GM21360 (cell line): ENCODE measurements around the gene FMN1.
A peak's percentile ranks its signal among the peaks of the same experiment; 100 is the strongest.

ENCODE experiments used
- ATAC-seq: cut with Tn5 transposase; IDR thresholded peaks from one replicate; pipeline ENCODE4 v1.9.1; 2021; ENCODE audit warnings: mild to moderate bottlenecking, moderate library complexity; ENCODE audit not compliant: unreplicated experiment

Gene FMN1

GRCh38 chr15:32743411-32744140 is 450.9 kb downstream of the FMN1 start:
- no peak for ATAC-seq

GRCh38 chr15:32739522-32740063 is 454.9 kb downstream of the FMN1 start:
- ATAC-seq: no peak

- ATAC-seq: no peak
Measured at GRCh38 chr15:32738666-32739065, 455.8 kb downstream of the FMN1 start.

GRCh38 chr15:32737304-32737703 is 457.2 kb downstream of the FMN1 start:
- ATAC-seq: no peak

GRCh38 chr15:32736701-32737061 is 457.8 kb downstream of the FMN1 start:
- ATAC-seq: no peak

- no peak for ATAC-seq
Measured at GRCh38 chr15:32735989-32736700, 458.4 kb downstream of the FMN1 start.

- no peak for ATAC-seq
Measured at GRCh38 chr15:32733281-32733680, 461.2 kb downstream of the FMN1 start.

GRCh38 chr15:32732574-32733157 is 461.8 kb downstream of the FMN1 start:
- no peak for ATAC-seq

- no peak for ATAC-seq
Measured at GRCh38 chr15:32730677-32731654, 463.5 kb downstream of the FMN1 start.

- no peak for ATAC-seq
Measured at GRCh38 chr15:32729700-32730395, 464.7 kb downstream of the FMN1 start.

- peak; percentile 88 for ATAC-seq
Measured at GRCh38 chr15:32723171-32723948, 471.2 kb downstream of the FMN1 start.

GRCh38 chr15:32722136-32722535 is 472.4 kb downstream of the FMN1 start:
- ATAC-seq: no peak

- ATAC-seq: no peak
Measured at GRCh38 chr15:32721596-32721995, 472.9 kb downstream of the FMN1 start.

GRCh38 chr15:32718821-32719716 is 475.4 kb downstream of the FMN1 start:
- no peak for ATAC-seq

GRCh38 chr15:32718227-32718820 is 476.2 kb downstream of the FMN1 start:
- ATAC-seq: no peak

GRCh38 chr15:32717426-32718226 is 476.9 kb downstream of the FMN1 start, which contains the start of gene GREM1:
TSS of gene GREM1 (plus strand) at chr15:32718004. CDS start at chr15:32730691, 12,687 bp downstream.
- ATAC-seq: no peak

- ATAC-seq: no peak
Measured at GRCh38 chr15:32716915-32717425, 477.5 kb downstream of the FMN1 start.
